Pulmonary artery endothelial cell (primary cell): Measurements from ENCODE around the gene SMCR8. TPM values are rescaled to one million over a fixed set of nuclear protein-coding genes. Genes with fewer than 3 reads are reported as not detected.
A peak's percentile ranks its signal among the peaks of the same experiment; 100 is the strongest.
"Not testable (repeated sequence)": the region's sequence is repeated elsewhere in the genome, so short reads cannot be mapped to it uniquely, and the experiment has no call there.

ENCODE experiments used
- DNase-seq: peaks from one replicate; pipeline ENCODE4 v3.0.0-alpha.2; 2011; ENCODE audit warnings: low read depth, low spot score
- total RNA-seq: library from RNA; depleted of rRNA; stranded (reverse); fragments of >200 nt; gene quantifications from 2 replicates; pipeline ENCODE4 v1.2.3, GENCODE V29; 2014

Gene SMCR8
- total RNA-seq, 1 donor from 2014 or later: 17.8 TPM

DNA sequence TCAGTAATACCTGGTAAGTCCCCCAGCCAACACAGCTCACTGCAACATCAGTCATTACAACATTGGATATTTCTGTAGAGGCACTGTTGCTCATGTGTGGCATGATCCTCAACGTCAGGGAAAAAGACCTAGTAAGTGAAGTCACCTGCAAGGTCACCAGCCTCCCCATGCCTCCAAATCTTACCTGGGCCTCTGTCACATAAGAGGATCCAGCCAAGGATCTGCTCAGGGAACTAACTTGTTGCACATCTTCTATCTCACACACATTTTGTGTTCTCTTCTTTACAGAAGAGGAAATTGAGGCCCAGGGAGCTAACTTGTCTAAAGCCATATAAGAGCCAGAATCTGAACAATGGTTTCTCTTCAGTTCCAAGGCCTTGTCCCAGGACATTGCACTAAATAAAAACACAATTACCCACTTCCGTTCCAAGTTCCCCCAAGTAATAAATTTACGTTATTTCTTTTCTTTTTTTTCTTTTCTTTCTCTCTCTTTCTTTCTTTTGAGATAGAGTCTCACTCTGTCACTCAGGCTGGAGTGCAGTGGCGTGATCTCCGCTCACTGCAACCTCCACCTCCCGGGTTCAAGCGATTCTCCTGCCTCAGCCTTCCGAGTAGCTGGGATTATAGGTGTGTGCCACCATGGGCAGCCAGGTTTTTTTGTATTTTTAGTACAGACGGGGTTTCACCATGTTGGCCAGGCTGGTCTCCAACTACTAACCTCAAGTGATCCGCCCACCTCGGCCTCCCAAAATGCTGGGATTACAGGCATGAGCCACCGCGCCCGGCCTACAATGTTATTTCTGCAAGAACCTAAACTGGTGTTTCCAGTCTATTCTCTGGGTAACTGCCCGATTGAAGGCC lies 47.0 kb downstream of the SMCR8 start:
- no peak for DNase-seq

DNA sequence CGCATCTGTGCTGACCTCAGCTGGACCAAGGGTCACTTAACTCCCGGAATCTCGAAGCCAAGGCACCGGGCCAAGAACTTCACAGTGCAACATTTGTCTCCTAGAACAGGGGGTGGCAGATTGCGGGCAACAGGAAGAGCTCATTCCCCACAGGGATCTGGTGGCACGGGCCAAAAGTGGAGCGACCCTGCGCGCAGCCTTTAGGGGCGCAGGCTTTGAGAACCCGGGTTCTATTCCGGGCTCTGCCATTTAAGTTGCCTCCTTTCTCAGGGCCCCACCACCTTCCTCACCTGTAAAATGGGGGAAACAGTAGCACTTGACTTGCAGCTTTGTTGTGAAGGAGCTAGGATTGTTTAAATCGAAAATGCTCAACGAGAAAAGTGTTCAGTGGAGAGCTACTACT lies 47.6 kb downstream of the SMCR8 start:
- DNase-seq: no peak

DNA sequence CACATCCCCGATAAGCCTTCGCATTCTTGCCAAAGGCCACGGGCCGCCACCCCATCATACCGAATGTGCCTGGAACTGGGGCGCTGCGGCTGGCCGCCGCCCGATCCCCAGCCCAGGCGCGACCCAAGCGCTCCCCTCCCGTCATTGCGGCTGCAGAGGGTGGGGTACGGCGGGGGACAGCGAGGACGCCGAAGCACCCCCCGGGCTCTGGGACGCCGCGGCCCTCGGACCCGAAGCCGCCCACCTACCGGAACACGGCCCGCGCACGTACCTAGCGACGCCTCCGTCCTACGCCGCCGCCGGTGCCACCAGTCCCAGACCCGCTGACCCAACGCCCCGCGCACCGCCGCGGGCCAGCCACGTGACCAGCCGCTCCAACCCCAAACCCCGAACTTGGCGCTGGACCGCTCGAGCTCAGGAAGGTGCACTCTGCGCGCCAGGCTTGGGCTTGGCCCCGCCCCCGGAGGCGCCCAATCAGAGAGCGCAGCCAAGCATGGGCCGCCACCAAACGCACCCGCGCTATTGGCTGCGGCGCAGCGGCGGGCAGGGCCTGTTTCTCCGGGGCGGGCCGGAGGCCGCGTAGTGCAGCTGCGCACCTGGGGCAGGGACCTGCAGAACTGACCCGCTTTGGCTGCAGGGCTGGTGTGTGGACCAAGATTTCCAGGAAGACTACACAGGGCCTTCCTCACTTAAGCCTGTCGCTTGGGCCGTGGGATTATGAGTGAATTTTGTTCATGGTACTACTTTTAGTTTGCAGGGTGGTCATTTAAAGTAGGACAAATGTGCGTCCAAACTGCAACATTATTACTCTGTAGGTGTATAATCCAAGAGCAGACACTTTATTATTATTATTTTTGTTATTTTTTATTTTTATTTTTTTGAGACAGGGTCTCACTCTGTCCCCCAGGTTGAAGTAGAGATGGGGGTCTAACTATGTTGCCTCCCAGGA lies 48.3 kb downstream of the SMCR8 start, which contains the start of gene SHMT1:
Gene SHMT1 (minus strand): TSS at position 450 of the 949 bp plus-strand sequence. CDS start 7,569 bp downstream, outside the sequence.
- DNase-seq: peak; percentile 36

DNA sequence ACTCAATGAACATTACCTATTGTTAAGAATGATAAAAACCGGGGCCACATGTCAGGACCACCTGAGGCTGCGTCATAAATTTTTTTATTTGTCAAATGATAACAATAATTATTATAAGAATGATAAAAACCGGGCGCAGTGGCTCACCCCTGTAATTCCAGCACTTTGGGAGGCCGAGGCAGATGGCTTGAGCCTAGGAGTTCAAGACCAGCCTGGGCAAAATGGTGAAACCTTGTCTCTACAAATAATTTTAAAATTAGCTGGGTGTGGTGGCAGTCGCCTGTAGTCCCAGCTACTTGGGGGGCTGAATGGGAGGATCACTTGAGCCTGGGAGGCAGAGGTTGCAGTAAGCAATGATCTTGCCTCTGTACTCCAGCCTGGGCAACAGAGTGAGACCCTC lies 49.1 kb downstream of the SMCR8 start:
- DNase-seq: no peak

DNA sequence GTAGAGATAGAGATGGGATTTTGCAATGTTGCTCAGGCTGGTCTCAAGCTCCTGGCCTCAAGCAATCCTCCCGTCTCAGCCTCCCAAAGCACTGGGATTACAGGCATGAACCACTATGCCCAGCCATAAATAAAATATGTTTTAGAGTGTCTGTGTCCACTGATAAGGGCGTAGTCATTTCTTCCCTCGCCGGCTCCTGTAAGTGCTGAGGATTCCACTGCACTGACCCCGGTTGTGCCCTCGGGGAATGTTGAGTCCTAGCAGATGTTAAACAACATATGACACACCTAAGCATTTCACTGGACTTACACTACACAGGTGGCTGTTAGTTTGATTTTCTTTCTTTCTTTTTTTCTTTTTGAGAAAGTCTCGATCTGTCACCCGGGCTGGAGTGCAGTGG lies 53.9 kb downstream of the SMCR8 start:
- DNase-seq: no peak

DNA sequence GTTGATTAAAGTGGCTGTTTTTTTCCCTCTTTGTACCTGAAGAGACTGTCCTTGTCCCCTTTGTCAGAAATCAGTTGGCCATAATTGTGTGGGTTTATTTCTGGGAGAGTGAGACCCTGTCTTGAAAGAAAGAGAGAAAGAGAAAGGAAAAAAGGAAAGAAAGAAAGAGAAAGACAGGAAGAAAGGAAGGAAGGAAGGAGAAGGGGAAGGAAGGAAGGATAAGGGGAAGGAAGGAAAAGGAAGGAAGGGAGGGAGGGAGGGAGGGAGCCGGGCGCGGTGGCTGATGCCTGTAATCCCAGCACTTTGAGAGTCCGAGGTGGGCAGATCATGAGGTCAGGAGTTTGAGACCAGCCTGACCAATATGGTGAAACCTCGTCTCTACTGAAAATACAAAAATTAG lies 55.7 kb downstream of the SMCR8 start:
- DNase-seq: no peak

DNA sequence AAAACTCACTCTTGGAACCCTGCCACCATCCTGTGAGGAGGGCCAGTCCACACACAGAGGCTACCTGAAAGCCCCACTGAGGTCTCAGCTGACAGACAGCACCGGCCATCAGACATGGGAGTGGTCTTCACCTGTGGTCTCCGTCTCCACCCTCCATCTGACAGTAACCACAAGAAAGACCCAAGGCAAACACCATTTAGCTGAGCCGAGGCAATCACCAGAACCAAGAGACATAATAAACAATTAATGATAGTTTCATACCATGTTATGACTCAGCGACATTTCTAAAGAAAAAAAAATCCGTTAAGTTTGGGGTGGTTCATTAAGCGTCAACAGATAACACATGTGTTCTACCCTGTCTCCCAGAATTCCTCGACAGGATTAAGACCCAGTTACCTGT lies 56.4 kb downstream of the SMCR8 start:
- DNase-seq: no peak

DNA sequence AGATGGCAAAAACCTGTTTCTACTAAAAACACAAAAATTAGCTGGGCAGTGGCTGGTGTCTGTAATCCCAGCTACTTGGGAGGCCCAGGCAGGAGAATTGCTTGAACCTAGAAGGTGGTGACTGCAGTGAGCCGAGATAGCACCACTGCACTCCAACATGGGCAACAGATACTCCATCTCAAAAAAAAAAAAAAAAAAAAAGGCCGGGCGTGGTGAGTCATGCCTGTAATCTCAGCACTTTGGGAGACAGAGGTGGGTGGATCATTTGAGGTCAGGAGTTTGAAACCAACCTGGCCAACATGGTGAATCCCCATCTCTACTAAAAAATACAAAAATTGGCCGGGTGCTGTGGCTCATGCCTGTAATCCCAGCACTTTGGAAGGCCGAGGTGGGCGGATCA lies 58.1 kb downstream of the SMCR8 start:
- DNase-seq: not testable (repeated sequence)

DNA sequence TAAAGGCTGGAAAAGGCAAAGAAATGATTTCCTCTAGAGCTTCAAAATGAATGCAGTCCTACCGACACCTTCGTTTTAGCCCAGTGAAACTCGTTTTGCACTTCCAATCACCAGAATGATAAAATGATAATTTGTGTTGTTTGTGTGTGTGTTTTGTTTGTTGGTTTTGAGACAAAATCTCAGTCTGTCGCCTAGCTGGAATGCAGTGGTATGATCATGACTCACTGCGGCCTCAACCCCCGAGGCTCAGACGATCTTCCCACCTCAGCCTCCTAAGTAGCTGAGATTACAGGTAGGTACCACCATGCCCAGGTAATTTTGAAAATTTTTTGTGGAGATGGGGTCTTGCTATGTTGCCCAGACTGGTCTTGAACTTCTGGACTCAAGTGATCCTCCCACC lies 59.1 kb downstream of the SMCR8 start:
- no peak for DNase-seq

Other genes starting within 250 kb of the SMCR8 start
- gene DRG2, start 227.3 kb upstream of the SMCR8 start, total RNA-seq: 38.1 and 49.3 TPM in 2 replicates
- gene MYO15A, start 206.5 kb upstream of the SMCR8 start, total RNA-seq: 0.07 and 0.20 TPM in 2 replicates
- 97.3 and 132 TPM in 2 replicates for gene ALKBH5, start 131.5 kb upstream of the SMCR8 start, total RNA-seq
- gene LLGL1, start 89.7 kb upstream of the SMCR8 start, total RNA-seq: 35.4 and 36.4 TPM in 2 replicates
- 515 and 631 TPM in 2 replicates for gene FLII, start 56.6 kb upstream of the SMCR8 start, total RNA-seq
- 10.6 and 16.7 TPM in 2 replicates for gene MIEF2, start 54.6 kb upstream of the SMCR8 start, total RNA-seq
- 21.6 and 26.6 TPM in 2 replicates for gene TOP3A, start 299 bp upstream of the SMCR8 start, total RNA-seq
- 15.4 and 20.4 TPM in 2 replicates for gene SHMT1, start 48.3 kb downstream of the SMCR8 start, total RNA-seq
- gene EVPLL, start 62.5 kb downstream of the SMCR8 start, total RNA-seq: not detected in 2 replicates
- gene LGALS9C, start 161.5 kb downstream of the SMCR8 start, total RNA-seq: not detected in 2 replicates